HAP-1 (cell line): Measurements from ENCODE around the gene CROT.
A peak's percentile ranks its signal among the peaks of the same experiment; 100 is the strongest.
"Not testable (repeated sequence)": the region's sequence is repeated elsewhere in the genome, so short reads cannot be mapped to it uniquely, and the experiment has no call there.

Experiments
- DNase-seq, 2 experiments: peaks; one replicate each; pipeline ENCODE4 v3.0.0-alpha.2; 2016 to 2020; ENCODE audit warnings: low spot score in 2 of 2
- H3K27me3 ChIP-seq: fragments of 250-450 bp; sonication (Bioruptor Pico); 2 replicates; pipeline ENCODE4 v1.5.1; 2020; ENCODE audit warnings: low read depth, mild to moderate bottlenecking, moderate library complexity
- H3K36me3 ChIP-seq: fragments of 250-450 bp; sonication (Bioruptor Pico); replicated peaks from 2 replicates; pipeline ENCODE4 v1.5.1; 2020; ENCODE audit warnings: mild to moderate bottlenecking
- H3K4me1 ChIP-seq: fragments of 250-450 bp; sonication (Bioruptor Pico); 2 replicates; pipeline ENCODE4 v1.5.1; 2020; ENCODE audit warnings: mild to moderate bottlenecking
- H3K4me3 ChIP-seq: fragments of 250-450 bp; sonication (Bioruptor Pico); 2 replicates; pipeline ENCODE4 v1.5.1; 2020; ENCODE audit warnings: mild to moderate bottlenecking, moderate library complexity
- H3K9me3 ChIP-seq: fragments of 250-450 bp; sonication (Bioruptor Pico); 2 replicates; pipeline ENCODE4 v1.5.1; 2020; ENCODE audit warnings: mild to moderate bottlenecking, moderate library complexity
- in situ Hi-C: fragments of 300-500 bp; cut with MboI; formaldehyde crosslinking; loops from 3 replicates; pipeline ENCODE4 v1.14.3; 2020; ENCODE audit warnings: low sequenced_read_pairs, inconsistent platforms, mixed read lengths

The CROT gene

DNA sequence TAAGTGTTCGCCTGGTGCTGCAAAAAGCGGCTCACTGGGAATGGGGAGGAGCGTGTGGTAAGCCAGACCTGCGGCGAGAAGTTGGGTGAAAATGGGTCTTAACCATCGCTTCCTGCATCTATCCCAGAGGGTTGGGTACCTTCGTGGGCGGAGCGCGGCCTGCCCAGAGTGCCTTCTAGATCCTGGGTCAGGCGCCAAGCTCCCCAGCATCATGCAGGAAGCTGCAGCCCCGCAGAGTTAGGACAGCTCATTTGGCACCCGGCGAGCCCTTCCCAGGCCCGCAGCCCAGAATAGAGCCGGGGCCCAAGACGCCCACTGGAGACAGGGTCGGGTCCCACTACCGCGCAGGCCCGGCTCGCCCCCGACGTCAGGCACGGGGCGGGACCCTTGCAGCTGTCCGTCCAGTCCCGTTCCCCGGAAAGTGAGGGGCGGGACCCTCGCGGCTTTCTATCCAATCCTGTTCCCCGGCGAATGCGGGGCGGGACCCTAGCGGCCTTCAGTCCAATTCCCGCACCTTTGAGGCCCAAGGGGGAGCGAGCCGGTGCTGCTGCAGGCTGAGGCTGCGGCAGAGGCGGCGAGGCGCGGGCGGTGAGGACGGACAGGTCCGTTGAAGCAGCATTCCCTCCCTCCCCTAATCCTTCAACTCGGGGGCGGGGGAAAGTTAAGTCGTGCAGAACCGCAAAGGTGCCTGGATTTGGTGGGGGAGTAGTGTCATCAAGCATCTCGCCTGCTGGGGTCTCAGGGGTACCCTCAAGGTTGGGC lies at the start of gene CROT:
Gene CROT, plus strand, starts transcription at position 499 of the 762 bp plus-strand sequence. CDS start 3,405 bp downstream, outside the sequence.
- peak within 1 kb of the TSS; percentile 40 for H3K4me3 ChIP-seq
- H3K27me3 ChIP-seq, result no peaks in the 10 kb centered on the region
- no peaks in the 10 kb centered on the region for H3K9me3 ChIP-seq
- peak; percentile 63 to 92 for DNase-seq
- H3K4me1 ChIP-seq, result peaks cover 11% of the 10 kb centered on the region
- in situ Hi-C loops, result no loop called here
- no peaks in the 10 kb centered on the region for H3K36me3 ChIP-seq

- in situ Hi-C loops, result no loop called here
- H3K4me1 ChIP-seq, result no peaks in the 10 kb centered on the region
- no peak overlapping the region for H3K4me3 ChIP-seq
- no peaks in the 10 kb centered on the region for H3K9me3 ChIP-seq
- no peaks in the 10 kb centered on the region for H3K27me3 ChIP-seq
- H3K36me3 ChIP-seq, result no peaks in the 10 kb centered on the region
- no peak for DNase-seq
Measured at GRCh38 chr7:87300756-87301155, 44.7 kb upstream of the CROT start.

- no peaks in the 10 kb centered on the region for H3K9me3 ChIP-seq
- H3K4me1 ChIP-seq, result no peaks in the 10 kb centered on the region
- H3K4me3 ChIP-seq, result no peak overlapping the region
- H3K36me3 ChIP-seq, result no peaks in the 10 kb centered on the region
- H3K27me3 ChIP-seq, result no peaks in the 10 kb centered on the region
- no peak for DNase-seq
- in situ Hi-C loops, result loop anchor here (5.0 kb wide), 1 partner anchor 101 kb away; no protein-coding TSS in a partner anchor
Measured at GRCh38 chr7:87310790-87311419, 34.6 kb upstream of the CROT start.

DNA sequence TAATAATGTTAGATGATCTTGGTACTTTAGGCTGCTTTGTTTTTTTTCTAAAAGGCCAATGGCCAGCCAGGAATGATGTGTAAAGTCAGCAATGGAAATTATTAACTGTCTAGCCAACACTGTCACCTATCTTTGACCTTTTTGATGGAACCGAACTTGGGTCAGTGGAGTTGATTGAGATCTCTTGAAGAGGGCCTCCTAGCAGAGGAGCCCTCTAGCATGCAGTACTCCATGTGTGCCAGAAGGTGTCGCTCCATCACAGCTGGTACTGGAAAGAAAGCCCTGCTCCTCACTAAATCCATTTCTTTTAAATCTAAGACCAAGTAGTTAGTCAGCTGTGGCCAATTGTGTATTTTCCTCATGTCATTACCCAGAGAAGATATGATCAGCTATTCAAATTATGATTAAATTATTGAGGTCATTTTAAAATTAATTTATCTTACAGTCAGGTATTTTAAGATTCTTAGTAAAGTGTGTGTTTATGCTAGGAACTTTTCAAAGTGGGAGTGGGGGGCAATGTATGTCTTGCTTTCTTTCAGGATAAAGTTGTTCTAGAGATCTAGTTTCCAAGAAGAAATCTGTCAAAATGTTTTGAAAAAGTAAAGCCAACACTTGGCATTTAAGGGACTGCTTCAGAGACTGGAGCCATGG lies 33.1 kb upstream of the CROT start:
- Histone ChIP-seq H3K4me1 (no peaks in the 10 kb centered on the region), H3K4me3 (no peak overlapping the region), H3K27me3 (no peaks in the 10 kb centered on the region), H3K36me3 (no peaks in the 10 kb centered on the region), H3K9me3 (no peaks in the 10 kb centered on the region)
- DNase-seq, result peak; percentile 45 to 70
- in situ Hi-C loops, result loop anchor here (5.0 kb wide), 1 partner anchor 100 kb away; no protein-coding TSS in a partner anchor

- Histone ChIP-seq H3K9me3 (no peaks in the 10 kb centered on the region), H3K27me3 (no peaks in the 10 kb centered on the region), H3K4me3 (no peak overlapping the region), H3K4me1 (no peaks in the 10 kb centered on the region), H3K36me3 (no peaks in the 10 kb centered on the region)
- DNase-seq, result no peak
- in situ Hi-C loops, result no loop called here
Measured at GRCh38 chr7:87316097-87316700, 29.3 kb upstream of the CROT start.

DNA sequence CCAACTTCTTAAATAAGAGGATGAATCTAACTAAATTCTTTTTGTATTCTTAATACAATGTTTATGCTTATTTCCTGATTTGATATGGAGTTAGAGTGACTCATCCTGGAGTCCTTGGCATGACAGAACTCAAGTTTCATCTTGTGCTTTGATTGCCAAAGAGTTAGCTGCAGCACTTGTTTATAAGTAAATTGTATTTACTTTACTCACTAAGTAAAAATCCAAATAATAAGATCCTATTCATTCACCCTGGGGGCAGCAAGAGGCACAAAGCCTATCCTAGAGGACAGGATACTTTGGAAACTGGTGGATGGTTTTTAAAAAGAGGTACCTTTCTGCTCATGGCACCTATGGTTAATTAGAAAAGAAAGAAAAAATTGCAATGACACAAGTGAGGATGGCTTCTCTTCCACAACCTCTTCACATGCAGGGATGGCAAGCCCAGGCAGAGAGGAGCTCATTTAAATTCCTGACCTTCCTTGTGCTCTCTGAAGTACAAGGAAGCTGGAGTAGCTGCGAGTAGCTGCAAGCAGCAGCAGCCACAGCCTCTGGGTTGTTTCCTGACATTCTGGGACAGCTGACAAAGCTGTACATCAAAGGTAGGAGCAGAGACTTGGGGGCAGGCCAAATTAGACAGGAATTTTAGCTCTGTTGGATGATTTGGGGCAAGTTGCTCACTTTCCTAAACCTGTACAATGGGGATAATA lies 28.5 kb upstream of the CROT start:
- Histone ChIP-seq H3K4me3 (no peak overlapping the region), H3K36me3 (no peaks in the 10 kb centered on the region), H3K4me1 (no peaks in the 10 kb centered on the region), H3K27me3 (no peaks in the 10 kb centered on the region), H3K9me3 (no peaks in the 10 kb centered on the region)
- in situ Hi-C loops, result no loop called here
- no peak for DNase-seq

DNA sequence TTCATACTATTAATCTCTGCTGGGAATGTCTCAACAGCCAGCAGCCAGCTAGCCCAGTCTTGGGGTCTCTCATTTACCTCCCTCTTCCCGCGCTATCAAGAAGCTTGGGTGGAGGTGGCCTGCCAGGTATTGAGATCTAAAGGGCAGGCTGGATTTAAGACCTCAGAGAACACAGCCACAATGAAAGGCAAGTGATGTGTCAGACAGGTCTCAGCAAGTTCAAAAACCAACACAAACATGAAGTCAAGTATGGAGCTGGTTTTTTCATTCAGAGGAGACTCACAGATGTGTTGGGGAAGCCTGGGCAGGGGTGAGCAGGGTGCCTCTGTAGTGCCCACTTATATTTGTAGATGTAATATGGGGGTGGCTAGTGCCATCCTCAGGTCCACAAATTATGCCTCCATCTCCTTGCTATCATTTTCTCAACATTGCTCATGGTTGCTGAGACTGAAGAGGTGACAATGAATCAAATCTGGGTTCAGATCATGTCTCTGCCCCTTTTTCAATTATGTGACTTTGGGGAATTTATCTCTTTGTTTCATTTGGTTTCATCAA lies 27.7 kb upstream of the CROT start:
- no peak overlapping the region for H3K4me3 ChIP-seq
- in situ Hi-C loops, result no loop called here
- H3K27me3 ChIP-seq, result no peaks in the 10 kb centered on the region

DNA sequence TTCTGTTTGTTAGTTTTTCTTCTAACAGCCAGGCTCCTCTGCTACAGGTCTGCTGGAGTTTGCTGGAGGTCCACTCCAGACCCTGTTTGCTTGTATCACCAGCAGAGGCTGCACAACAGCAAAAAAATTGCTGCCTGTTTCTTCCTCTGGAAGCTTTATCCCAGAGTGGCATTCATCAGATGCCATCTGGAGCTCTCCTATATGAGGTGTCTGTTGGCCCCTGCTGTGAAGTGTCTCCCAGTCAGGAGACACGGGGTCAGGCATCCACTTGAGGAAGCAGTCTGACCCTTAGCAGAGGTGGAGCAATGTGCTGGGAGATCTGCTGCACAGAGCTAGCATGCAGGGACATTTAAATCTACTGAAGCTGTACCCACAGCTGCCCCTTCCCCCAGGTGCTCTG lies 26.7 kb upstream of the CROT start:
- no peaks in the 10 kb centered on the region for H3K9me3 ChIP-seq
- H3K36me3 ChIP-seq, result no peaks in the 10 kb centered on the region
- no peaks in the 10 kb centered on the region for H3K27me3 ChIP-seq
- no peak overlapping the region for H3K4me3 ChIP-seq
- in situ Hi-C loops, result no loop called here
- no peak for DNase-seq
- H3K4me1 ChIP-seq, result no peaks in the 10 kb centered on the region

More for the DNA sequence above, 27.7 kb upstream of the CROT start:
- H3K36me3 ChIP-seq, result no peaks in the 10 kb centered on the region
- H3K9me3 ChIP-seq, result no peaks in the 10 kb centered on the region
- no peak for DNase-seq
- no peaks in the 10 kb centered on the region for H3K4me1 ChIP-seq

GRCh38 chr7:87319154-87319581 lies 26.3 kb upstream of the CROT start:
- in situ Hi-C loops, DNase-seq, H3K27me3 ChIP-seq, H3K9me3 ChIP-seq, H3K4me1 ChIP-seq, H3K4me3 ChIP-seq, H3K36me3 ChIP-seq: not testable (repeated sequence)

DNA sequence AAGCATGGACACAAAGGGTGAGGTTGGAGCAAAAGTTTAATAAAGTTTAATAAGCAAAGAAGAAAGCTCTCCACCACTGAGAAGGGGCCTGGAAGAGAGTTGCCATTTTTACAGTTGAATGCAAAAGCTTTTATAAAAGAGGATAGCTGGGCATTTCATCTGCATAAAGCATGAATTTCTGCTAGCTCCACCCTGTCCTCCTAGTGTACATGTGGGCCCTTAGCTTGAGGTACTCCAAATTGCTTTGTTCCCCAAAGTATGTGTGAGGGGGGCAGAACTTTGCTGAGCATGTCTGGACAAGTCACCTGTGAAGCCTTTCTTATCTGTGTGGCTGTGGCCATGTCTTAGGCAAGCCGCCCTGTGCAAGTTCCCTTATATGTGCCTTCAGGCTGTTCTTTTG lies 22.6 kb upstream of the CROT start:
- Histone ChIP-seq H3K27me3 (no peaks in the 10 kb centered on the region), H3K4me3 (no peak overlapping the region)
- in situ Hi-C loops, result no loop called here

DNA sequence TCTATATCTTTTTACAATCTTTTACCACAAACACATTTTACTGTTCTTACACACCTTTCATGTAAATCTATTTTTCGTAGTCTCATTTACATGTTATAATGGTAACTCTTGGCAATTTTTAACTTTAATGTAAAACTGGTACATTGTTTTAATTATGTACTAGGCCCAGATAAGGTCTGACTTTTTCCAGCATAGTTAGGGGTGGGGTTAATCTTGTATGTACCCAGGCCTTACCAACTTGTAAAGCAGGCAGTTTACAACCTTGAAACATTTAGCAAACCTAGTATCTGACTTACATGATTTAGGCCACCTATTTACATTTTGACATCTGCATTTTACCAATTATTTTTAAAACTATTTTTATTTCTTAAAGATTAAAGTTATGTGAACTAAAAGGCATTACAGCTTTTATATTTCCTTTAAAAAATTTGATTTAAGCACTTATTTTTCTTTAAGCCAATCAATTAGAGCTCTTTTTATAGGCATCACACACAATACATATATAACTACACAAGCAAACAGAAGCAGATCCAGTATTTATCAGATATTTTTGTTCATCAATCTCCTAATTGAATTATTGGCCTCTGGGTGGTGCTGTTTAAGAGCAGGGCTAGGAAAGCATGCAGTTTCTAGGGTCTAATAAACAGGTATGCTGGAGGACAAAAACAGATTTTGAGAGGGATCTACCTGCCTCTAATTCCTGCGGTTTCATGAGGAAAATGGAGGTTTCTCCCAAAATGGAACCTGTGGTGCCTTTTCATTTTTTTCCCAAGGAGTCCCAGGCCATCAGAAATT lies 19.7 kb upstream of the CROT start:
- Histone ChIP-seq H3K4me3 (no peak overlapping the region), H3K9me3 (peaks cover 14% of the 10 kb centered on the region)
- in situ Hi-C loops, result no loop called here

More for the DNA sequence above, 22.6 kb upstream of the CROT start:
- Histone ChIP-seq H3K36me3 (no peaks in the 10 kb centered on the region), H3K9me3 (peaks cover 4% of the 10 kb centered on the region; the same call in 1 of the 2 replicates), H3K4me1 (no peaks in the 10 kb centered on the region)
- DNase-seq, result no peak

DNA sequence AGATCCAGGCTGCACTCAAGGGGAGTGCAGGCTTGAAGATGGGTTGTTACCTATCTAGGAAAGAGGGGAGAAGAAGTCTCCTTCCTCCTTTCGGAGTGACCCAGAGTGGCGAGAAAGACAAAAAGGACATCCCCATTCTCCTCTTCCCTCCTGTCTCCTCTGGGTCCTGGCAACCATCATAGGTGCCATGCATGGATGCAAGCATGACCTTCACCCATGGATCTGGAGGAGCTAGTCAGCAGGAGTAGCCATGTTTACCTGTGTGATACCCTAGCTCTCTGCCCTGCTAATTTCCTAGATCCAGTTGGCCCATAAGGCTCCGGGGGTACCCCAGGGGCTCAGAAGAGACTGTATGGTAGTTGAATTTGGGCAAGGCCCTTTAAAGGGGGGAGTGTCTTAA lies 17.2 kb upstream of the CROT start:
- no peak for DNase-seq
- Histone ChIP-seq H3K4me1 (no peaks in the 10 kb centered on the region), H3K36me3 (no peaks in the 10 kb centered on the region), H3K4me3 (no peak overlapping the region), H3K27me3 (no peaks in the 10 kb centered on the region), H3K9me3 (peaks cover 14% of the 10 kb centered on the region)
- in situ Hi-C loops, result no loop called here

More for the DNA sequence above, 19.7 kb upstream of the CROT start:
- Histone ChIP-seq H3K27me3 (no peaks in the 10 kb centered on the region), H3K36me3 (no peaks in the 10 kb centered on the region), H3K4me1 (no peaks in the 10 kb centered on the region)
- DNase-seq, result no peak
